ENCODE data around the gene SPRED2. TPM values are rescaled to one million over a fixed set of nuclear protein-coding genes. Genes with fewer than 3 reads are reported as not detected.

SPRED2 gene
- total RNA-seq, 2 experiments from 2014 or later: 12.2 to 12.6 TPM

DNA sequence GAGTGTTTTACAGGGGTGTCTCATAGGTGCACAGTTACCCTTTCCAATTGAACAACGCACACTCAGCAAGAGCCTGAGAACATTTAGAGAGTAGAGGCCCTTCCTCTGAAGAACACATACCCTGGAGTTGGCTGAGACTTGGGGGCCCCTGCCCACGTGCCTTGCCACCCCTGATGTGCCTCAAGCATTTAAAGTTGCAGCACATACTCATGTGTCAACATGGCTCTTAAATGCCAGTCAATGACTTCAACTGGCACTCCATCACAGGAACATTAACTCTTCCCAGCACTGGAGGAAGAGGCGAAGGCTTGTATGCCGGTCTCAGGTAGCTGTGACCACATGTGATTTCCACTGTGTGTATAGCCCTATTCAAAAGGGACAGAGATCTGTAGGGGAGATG is 57.4 kb downstream of the SPRED2 start:
- DNase-seq: no peak
- Mint-ChIP-seq H3K36me3 (ENCODE audit: low read depth) (no peaks in the 10 kb centered on the region), H3K4me1 (peaks cover 38% of the 10 kb centered on the region), H3K9me3 (no peaks in the 10 kb centered on the region), H3K27ac (no peak overlapping the region), H3K27me3 (no peaks in the 10 kb centered on the region), H3K4me3 (no peak overlapping the region)
- ChIA-PET POLR2A (no interaction called here), CTCF (no interaction called here)

DNA sequence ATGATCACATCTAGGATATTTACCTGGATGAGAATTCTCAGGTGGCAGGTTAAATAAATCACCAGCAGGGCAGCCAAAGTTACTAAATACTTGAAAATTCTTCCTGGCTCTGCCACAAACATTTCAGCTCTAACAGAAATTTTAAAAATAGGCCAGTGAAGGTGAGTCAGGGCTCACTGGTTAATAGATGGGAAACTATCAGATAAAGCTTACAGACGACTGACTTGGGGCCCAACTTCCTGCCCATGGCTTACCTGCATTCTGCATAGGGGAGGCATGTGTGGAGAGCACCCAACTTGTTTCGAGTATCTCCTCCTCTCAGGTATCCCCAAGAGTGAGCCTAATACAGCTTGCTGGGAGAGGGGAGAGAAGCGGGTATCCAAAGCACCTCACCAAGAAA is 57.8 kb downstream of the SPRED2 start:
- POLR2A ChIA-PET: interaction anchor here (1.1 kb wide), 2 partner anchors 52 to 55 kb away, joined by 3 read pairs; no protein-coding TSS in a partner anchor
- DNase-seq: no peak
- Mint-ChIP-seq H3K27ac (no peak overlapping the region), H3K9me3 (no peaks in the 10 kb centered on the region), H3K4me3 (no peak overlapping the region), H3K4me1 (peaks cover 38% of the 10 kb centered on the region), H3K36me3 (ENCODE audit: low read depth) (no peaks in the 10 kb centered on the region), H3K27me3 (no peaks in the 10 kb centered on the region)
- CTCF ChIA-PET: no interaction called here

DNA sequence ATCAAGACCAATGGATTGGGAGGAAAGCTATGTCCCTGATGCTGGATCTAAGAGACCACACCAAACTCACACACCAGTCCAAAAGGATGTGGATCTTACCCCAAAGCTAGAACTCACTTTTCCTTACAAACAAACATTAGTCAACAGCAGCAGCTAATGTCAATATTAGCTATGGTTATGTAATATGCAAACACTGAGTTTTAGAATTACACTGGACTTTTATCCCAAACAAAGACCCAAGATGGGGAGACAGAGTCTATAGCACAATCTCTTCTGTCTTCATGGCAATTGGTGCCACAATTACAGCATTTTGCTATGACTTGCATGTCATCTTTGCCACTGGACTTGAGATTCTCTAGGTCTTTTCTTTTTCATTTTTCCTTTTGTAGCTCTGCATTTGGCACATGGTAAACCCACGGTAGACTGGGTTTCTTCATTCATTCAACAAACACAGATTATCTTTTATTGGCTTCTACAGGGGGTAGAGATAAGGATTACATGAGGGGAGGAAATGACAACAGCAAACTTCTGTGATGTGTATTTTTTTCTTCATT is 59.0 kb downstream of the SPRED2 start:
- no peak for DNase-seq
- Mint-ChIP-seq H3K9me3 (no peaks in the 10 kb centered on the region), H3K27me3 (no peaks in the 10 kb centered on the region), H3K4me3 (no peak overlapping the region), H3K4me1 (peaks cover 38% of the 10 kb centered on the region), H3K36me3 (ENCODE audit: low read depth) (no peaks in the 10 kb centered on the region), H3K27ac (no peak overlapping the region)
- ChIA-PET POLR2A (interaction anchor here (0.6 to 1.1 kb wide), 4 partner anchors 10 to 137 kb away, joined by 3 read pairs; no protein-coding TSS in a partner anchor), CTCF (no interaction called here)

DNA sequence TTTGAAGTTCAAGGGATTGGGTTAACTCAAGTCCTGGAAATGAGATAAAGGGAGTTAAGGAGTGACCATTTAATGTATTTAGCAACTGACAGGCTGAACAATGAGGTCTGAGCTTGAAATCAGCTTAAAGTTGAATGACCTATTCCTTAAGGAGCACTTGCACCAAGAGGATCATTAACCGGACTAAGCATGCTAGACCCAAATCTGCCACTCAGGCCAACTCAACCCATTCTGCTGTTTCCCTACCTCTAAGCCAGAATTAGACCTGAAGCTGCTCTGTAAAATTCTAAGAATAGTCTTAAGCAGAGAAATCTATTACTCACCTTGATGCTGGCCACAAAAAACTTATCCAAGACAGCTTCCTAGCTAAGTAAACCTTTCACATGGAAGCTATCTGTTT is 59.8 kb downstream of the SPRED2 start:
- no peak overlapping the region for H3K4me3 Mint-ChIP-seq
- DNase-seq: no peak
- no peaks in the 10 kb centered on the region for H3K9me3 Mint-ChIP-seq
- no peaks in the 10 kb centered on the region for H3K27me3 Mint-ChIP-seq
- POLR2A ChIA-PET: interaction anchor here (1.0 kb wide), 1 partner anchor 10 kb away, joined by 3 read pairs; no protein-coding TSS in a partner anchor
- no peaks in the 10 kb centered on the region for H3K36me3 Mint-ChIP-seq (ENCODE audit: low read depth)
- peaks cover 34% of the 10 kb centered on the region for H3K4me1 Mint-ChIP-seq
- no peak overlapping the region for H3K27ac Mint-ChIP-seq
- CTCF ChIA-PET: no interaction called here

DNA sequence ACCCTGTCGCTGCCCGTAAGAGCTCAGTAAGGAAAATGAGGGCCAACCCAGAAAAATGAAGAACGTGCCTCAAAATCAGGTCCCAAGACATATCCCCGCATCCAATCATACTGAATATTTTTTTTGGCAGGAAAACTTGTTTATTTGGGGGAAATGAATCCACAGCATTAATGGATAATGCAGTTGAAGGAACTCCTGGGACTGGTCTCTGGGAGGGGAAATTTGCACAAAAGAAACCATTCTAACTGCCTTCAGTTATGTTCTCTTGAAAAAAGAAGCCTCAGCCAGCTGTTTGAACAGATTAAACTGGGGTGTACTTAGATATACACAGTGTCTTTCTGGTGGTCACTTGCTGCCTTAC is 61.3 kb downstream of the SPRED2 start:
- ChIA-PET CTCF (interaction anchor here (1.5 kb wide), 1 partner anchor 12 kb away, joined by 3 read pairs; no protein-coding TSS in a partner anchor), POLR2A (no interaction called here)
- H3K27me3 Mint-ChIP-seq: no peaks in the 10 kb centered on the region

DNA sequence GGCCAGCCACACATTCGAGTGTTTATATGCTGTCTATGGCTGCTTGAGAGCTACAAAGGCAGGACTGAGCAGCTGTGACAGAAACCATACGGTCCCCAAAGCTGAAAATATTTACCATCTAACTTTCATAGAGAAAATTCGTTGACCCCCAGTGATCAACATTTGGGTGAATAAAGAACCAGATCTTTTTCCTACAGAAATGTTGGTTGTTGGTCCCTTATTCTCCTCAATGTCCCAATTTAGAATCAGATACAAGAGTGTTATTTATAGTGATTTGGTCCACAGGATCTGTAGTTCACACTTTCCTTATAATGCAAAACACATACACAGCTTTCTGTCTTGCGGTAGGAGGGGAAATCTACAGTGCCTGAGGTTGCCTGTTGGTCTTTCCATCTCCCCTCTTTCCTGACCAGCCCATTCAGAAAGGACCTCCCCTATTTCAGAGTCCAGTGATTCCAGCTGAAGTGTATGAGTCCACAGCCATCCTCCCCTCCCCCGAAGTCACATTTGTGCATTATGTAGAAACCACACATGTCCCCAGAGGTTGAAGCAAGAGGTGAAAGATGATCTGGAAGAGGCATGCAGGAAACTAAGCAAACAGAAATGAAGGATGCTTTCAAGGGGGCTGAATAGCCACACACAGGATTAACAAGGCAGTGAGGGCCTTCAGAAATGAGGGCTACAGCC is 61.9 kb downstream of the SPRED2 start:
- H3K36me3 Mint-ChIP-seq (ENCODE audit: low read depth): no peaks in the 10 kb centered on the region

More for the DNA sequence above, 61.3 kb downstream of the SPRED2 start:
- no peak overlapping the region for H3K4me3 Mint-ChIP-seq
- H3K9me3 Mint-ChIP-seq: no peaks in the 10 kb centered on the region
- H3K4me1 Mint-ChIP-seq: peaks cover 42% of the 10 kb centered on the region
- no peaks in the 10 kb centered on the region for H3K36me3 Mint-ChIP-seq (ENCODE audit: low read depth)
- H3K27ac Mint-ChIP-seq: no peak overlapping the region
- DNase-seq: no peak

DNA sequence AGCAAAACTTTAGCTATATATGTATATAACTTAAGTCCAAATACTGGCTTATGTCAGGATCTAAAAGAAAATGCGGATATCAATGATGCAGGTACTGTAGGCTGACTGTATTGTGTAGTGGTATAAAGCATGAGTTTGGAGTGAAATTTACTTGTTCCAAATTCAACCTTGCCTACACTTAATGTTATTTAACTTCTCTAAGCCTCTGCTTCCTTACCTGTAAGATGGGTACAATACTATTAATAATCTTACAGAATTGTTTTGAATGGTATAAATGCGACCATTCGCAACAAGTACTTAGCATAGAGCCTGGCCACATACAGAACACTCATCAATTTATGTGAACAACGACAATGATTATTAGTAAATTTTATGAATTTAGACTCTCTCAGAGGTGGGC is 62.4 kb downstream of the SPRED2 start:
- ChIA-PET CTCF (interaction anchor here (1.5 kb wide), 1 partner anchor 11 kb away, joined by 3 read pairs; no protein-coding TSS in a partner anchor), POLR2A (no interaction called here)
- H3K36me3 Mint-ChIP-seq (ENCODE audit: low read depth): no peaks in the 10 kb centered on the region
- no peak for DNase-seq
- H3K27me3 Mint-ChIP-seq: no peaks in the 10 kb centered on the region
- H3K9me3 Mint-ChIP-seq: no peaks in the 10 kb centered on the region
- H3K4me3 Mint-ChIP-seq: no peak overlapping the region
- peaks cover 49% of the 10 kb centered on the region for H3K4me1 Mint-ChIP-seq
- H3K27ac Mint-ChIP-seq: no peak overlapping the region

More for the DNA sequence above, 61.9 kb downstream of the SPRED2 start:
- Mint-ChIP-seq H3K27me3 (no peaks in the 10 kb centered on the region), H3K4me1 (peaks cover 47% of the 10 kb centered on the region), H3K4me3 (no peak overlapping the region), H3K9me3 (no peaks in the 10 kb centered on the region), H3K27ac (no peak overlapping the region)
- CTCF ChIA-PET: interaction anchor here (1.5 kb wide), 1 partner anchor 11 kb away, joined by 3 read pairs; no protein-coding TSS in a partner anchor
- no peak for DNase-seq
- POLR2A ChIA-PET: no interaction called here

DNA sequence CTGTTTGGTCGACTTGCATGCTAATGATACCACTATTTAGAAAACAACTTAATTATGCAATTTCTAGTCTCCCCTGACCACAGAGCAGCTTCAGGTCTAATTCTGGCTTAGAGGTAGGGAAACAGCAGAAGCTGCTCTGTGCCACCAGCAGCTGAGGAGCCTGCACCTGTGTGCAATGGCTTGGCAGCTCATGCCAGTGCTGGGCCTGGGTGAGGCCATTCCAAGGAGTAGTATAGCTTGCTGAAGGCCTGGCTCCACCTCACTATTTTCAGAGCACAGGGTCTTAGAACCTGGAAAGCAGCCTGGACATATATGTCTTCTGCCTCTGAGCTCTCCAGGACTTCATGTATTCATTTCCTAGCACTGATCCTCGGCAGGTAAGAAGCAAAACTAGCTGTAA is 62.8 kb downstream of the SPRED2 start:
- H3K27ac Mint-ChIP-seq: no peak overlapping the region
- POLR2A ChIA-PET: no interaction called here
- DNase-seq: no peak
- CTCF ChIA-PET: no interaction called here
- peaks cover 45% of the 10 kb centered on the region for H3K4me1 Mint-ChIP-seq
- H3K9me3 Mint-ChIP-seq: no peaks in the 10 kb centered on the region
- no peak overlapping the region for H3K4me3 Mint-ChIP-seq
- H3K36me3 Mint-ChIP-seq (ENCODE audit: low read depth): no peaks in the 10 kb centered on the region
- no peaks in the 10 kb centered on the region for H3K27me3 Mint-ChIP-seq

DNA sequence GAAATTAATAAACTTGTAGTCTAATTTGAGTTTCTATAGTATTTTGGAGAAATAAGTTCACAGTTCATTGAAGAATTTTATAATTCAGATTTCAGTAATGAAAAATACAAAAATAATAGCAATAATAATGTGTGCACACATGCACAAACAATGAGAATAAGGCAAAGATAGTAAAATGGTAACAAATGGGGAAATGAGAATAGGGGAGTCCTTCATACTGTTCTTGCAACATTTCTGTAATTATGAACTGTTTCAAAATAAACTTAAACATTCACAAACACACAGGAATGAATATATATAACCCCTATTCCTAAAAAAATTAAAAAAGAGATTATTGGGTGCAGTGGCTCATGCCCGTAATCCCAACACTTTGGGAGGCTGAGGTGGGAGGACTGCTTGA is 63.9 kb downstream of the SPRED2 start:
- no peak for DNase-seq
- ChIA-PET POLR2A (interaction anchor here (1.2 kb wide), 1 partner anchor 141 kb away, joined by 6 read pairs; the partner anchor contains the start of gene ACTR2), CTCF (interaction anchor here (1.0 to 1.2 kb wide), 2 partner anchors 10 to 48 kb away, joined by 3 to 4 read pairs; no protein-coding TSS in a partner anchor)
- no peak overlapping the region for H3K27ac Mint-ChIP-seq
- no peaks in the 10 kb centered on the region for H3K36me3 Mint-ChIP-seq (ENCODE audit: low read depth)
- H3K27me3 Mint-ChIP-seq: peaks cover 2% of the 10 kb centered on the region
- peaks cover 37% of the 10 kb centered on the region for H3K4me1 Mint-ChIP-seq
- no peak overlapping the region for H3K4me3 Mint-ChIP-seq
- no peaks in the 10 kb centered on the region for H3K9me3 Mint-ChIP-seq

DNA sequence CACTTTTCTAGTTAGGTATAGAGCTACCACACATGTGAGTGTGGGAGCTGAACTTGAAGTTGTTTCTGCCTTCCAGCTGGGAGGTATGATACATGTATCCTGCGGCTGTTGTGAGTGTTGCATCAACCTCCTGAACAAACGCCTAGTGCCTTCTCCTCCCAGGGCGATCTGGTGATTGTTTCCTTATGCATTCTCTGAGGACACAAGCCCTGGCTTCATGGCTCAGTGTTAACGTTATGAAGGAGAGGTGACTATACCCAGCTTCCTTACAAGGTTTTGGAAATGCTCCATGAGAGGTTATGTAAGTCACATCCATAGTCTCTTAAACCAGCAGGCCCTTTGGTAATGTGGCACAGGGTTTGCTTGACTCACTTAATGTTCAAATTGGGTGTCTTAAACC is 64.9 kb downstream of the SPRED2 start:
- H3K27ac Mint-ChIP-seq: no peak overlapping the region
- DNase-seq: no peak
- H3K9me3 Mint-ChIP-seq: no peaks in the 10 kb centered on the region
- no peak overlapping the region for H3K4me3 Mint-ChIP-seq
- CTCF ChIA-PET: interaction anchor here (1.0 to 1.4 kb wide), 5 partner anchors 10 to 67 kb away, joined by 3 to 5 read pairs (median 4); no protein-coding TSS in a partner anchor
- peaks cover 2% of the 10 kb centered on the region for H3K27me3 Mint-ChIP-seq
- POLR2A ChIA-PET: interaction anchor here (1.2 to 1.6 kb wide), 3 partner anchors 67 to 140 kb away, joined by 4 to 6 read pairs (median 4); partner anchors contain the start of gene ACTR2
- H3K4me1 Mint-ChIP-seq: peaks cover 33% of the 10 kb centered on the region
- H3K36me3 Mint-ChIP-seq (ENCODE audit: low read depth): no peaks in the 10 kb centered on the region

DNA sequence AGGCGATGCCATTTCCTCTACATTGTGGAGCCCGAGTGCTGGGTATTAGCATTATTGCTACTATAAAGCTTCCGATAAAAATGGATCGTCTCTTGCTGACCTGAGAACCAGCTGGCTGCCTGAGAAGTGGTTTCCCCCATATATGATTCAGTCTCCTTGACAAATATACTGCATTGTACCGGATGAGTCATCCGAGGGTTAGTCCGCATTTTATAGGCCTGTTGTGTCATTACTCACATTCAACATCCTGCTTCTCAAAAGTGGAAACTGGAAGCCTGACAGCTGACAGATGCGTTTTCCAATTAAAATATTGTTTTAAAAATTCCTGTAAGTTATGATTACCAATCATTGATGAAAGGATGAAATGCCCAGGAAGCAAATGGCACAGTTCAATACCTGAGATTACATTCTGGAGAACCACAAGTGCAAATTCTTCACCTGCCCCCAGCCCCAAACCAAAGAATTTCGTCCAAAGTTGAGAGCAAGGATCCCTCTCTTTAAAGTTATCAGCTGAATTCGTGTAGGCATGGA is 65.7 kb downstream of the SPRED2 start:
- H3K9me3 Mint-ChIP-seq: no peaks in the 10 kb centered on the region
- H3K27ac Mint-ChIP-seq: no peak overlapping the region
- ChIA-PET CTCF (interaction anchor here (1.0 to 1.4 kb wide), 5 partner anchors 17 to 66 kb away, joined by 3 to 5 read pairs (median 4); no protein-coding TSS in a partner anchor), POLR2A (interaction anchor here (1.0 to 1.6 kb wide), 5 partner anchors 16 to 69 kb away, joined by 3 to 4 read pairs (median 4); no protein-coding TSS in a partner anchor)
- H3K4me1 Mint-ChIP-seq: peaks cover 35% of the 10 kb centered on the region
- peaks cover 2% of the 10 kb centered on the region for H3K27me3 Mint-ChIP-seq
- peak; percentile 41 for DNase-seq
- H3K4me3 Mint-ChIP-seq: no peak overlapping the region
- H3K36me3 Mint-ChIP-seq (ENCODE audit: low read depth): no peaks in the 10 kb centered on the region

DNA sequence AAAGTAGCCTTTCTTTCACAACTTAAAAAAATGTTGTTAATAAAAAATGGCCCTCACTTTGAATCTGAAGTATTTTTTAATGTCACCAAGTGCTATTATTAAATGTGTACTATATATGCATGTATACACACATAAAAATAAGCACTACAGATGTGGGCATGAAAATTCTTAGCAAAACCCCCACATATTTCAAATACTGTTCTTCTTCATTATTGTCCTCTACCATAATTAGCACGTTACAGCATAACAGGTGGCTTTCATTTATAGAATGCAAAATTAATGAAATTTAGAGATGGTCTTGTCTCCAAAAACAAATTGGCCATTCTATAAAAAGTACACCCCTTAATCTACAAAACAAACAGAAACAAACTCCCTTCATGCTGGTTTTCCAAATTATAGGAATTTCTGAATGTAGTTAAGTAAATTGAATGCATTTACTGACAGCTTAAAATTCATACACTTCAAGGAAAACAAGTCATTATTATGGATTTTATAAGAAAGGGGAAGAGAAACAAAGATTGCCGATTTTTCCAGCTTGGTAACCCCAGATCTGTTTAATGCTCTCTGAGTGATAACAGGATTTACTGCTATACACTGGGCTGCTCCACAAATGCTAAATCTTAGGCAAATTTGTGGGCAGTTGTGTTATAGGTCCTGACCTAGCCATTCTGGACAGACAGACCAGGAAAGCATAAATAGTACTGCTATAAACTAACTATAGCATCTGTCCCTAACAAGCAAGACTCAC is 67.2 kb downstream of the SPRED2 start:
- H3K36me3 Mint-ChIP-seq (ENCODE audit: low read depth): no peaks in the 10 kb centered on the region
- DNase-seq: no peak
- CTCF ChIA-PET: no interaction called here
- no peaks in the 10 kb centered on the region for H3K9me3 Mint-ChIP-seq
- POLR2A ChIA-PET: interaction anchor here (1.3 kb wide), 1 partner anchor 15 kb away, joined by 3 read pairs; no protein-coding TSS in a partner anchor
- H3K4me3 Mint-ChIP-seq: no peak overlapping the region
- no peak overlapping the region for H3K27ac Mint-ChIP-seq
- H3K27me3 Mint-ChIP-seq: peaks cover 2% of the 10 kb centered on the region
- H3K4me1 Mint-ChIP-seq: peaks cover 45% of the 10 kb centered on the region

All from activated CD4-positive, alpha-beta memory T cell treated with anti-CD3 and anti-CD28 coated beads, Interleukin-2, amount 10 ng/mL, durations not matched to agents 7 days and 5 days (primary cell).